NCI-H2227 (cell line): ENCODE data around the gene ALKBH7.
"Not testable (repeated sequence)": the region's sequence is repeated elsewhere in the genome, so short reads cannot be mapped to it uniquely, and the experiment has no call there.

Source experiments
- DNase-seq: peaks from one replicate; lab custom pipeline; 2025; ENCODE audit not compliant: unreplicated experiment; lab: John Stamatoyannopoulos, UW

The ALKBH7 gene

GRCh38 chr19:6396305-6396704, 23.7 kb downstream of the ALKBH7 start:
- DNase-seq, result no peak

GRCh38 chr19:6400062-6400944, 27.7 kb downstream of the ALKBH7 start:
- DNase-seq, result not testable (repeated sequence)

GRCh38 chr19:6402058-6402457, 29.5 kb downstream of the ALKBH7 start:
- DNase-seq, result no peak

GRCh38 chr19:6402837-6403608, 30.4 kb downstream of the ALKBH7 start:
- DNase-seq, result peak; percentile 60

GRCh38 chr19:6406401-6406800, 33.8 kb downstream of the ALKBH7 start:
- no peak for DNase-seq

- no peak for DNase-seq
Observed at GRCh38 chr19:6409346-6409745, 36.8 kb downstream of the ALKBH7 start.

GRCh38 chr19:6412061-6412446, 39.5 kb downstream of the ALKBH7 start:
- DNase-seq, result no peak

GRCh38 chr19:6412447-6413091, 40.0 kb downstream of the ALKBH7 start:
- peak; percentile 14 for DNase-seq

GRCh38 chr19:6413291-6413690, 40.7 kb downstream of the ALKBH7 start:
- no peak for DNase-seq

GRCh38 chr19:6413721-6414643, 41.4 kb downstream of the ALKBH7 start:
- no peak for DNase-seq

GRCh38 chr19:6414793-6415590, 42.4 kb downstream of the ALKBH7 start:
- no peak for DNase-seq

- no peak for DNase-seq
Observed at GRCh38 chr19:6415591-6416190, 43.1 kb downstream of the ALKBH7 start.

GRCh38 chr19:6416658-6417405, 44.2 kb downstream of the ALKBH7 start:
- DNase-seq, result no peak

- no peak for DNase-seq
Observed at GRCh38 chr19:6417713-6418561, 45.3 kb downstream of the ALKBH7 start.

- DNase-seq, result no peak
Observed at GRCh38 chr19:6418562-6418932, 46.0 kb downstream of the ALKBH7 start.

GRCh38 chr19:6421075-6422014, 48.8 kb downstream of the ALKBH7 start:
- DNase-seq, result no peak
